Mammary epithelial cell (primary cell): ENCODE measurements around the gene FANCE.

Experiments used
- CTCF ChIP-seq, 2 donors: IDR thresholded peaks in 1 of 2; conservative IDR thresholded peaks in 1 of 2; 2 replicates each; pipeline ENCODE4 v1.5.1; 2011 to 2012; ENCODE audit warnings: inconsistent platforms in 2 of 2, low read length in 2 of 2, mild to moderate bottlenecking in 2 of 2, control low read depth in 1 of 2, low read depth in 1 of 2; ENCODE audit not compliant: insufficient read depth in 1 of 2; ENCODE audit errors: extremely low read depth in 1 of 2
- EZH2 ChIP-seq: IDR thresholded peaks from 2 replicates; pipeline ENCODE4 v1.6.1; 2012; ENCODE audit warnings: low read length, inconsistent platforms, borderline replicate concordance

- no peak for TF ChIP-seq CTCF (conservative IDR thresholded peaks at IDR 0.05 in 1 of 2, IDR thresholded peaks at IDR 0.05 in 1 of 2; ENCODE audit: extremely low read depth in 1 of 2, insufficient read depth in 1 of 2, low read depth in 1 of 2, low read length in 2 of 2)
- no peak for TF ChIP-seq EZH2
Observed at GRCh38 chr6:35428421-35429149, 23.6 kb upstream of the FANCE start.
